ENCODE measurements around the gene ADAMTSL1.

GRCh38 chr9:18786196-18786595, 312.2 kb downstream of the ADAMTSL1 start:
- TF ChIP-seq, protein P1, sequence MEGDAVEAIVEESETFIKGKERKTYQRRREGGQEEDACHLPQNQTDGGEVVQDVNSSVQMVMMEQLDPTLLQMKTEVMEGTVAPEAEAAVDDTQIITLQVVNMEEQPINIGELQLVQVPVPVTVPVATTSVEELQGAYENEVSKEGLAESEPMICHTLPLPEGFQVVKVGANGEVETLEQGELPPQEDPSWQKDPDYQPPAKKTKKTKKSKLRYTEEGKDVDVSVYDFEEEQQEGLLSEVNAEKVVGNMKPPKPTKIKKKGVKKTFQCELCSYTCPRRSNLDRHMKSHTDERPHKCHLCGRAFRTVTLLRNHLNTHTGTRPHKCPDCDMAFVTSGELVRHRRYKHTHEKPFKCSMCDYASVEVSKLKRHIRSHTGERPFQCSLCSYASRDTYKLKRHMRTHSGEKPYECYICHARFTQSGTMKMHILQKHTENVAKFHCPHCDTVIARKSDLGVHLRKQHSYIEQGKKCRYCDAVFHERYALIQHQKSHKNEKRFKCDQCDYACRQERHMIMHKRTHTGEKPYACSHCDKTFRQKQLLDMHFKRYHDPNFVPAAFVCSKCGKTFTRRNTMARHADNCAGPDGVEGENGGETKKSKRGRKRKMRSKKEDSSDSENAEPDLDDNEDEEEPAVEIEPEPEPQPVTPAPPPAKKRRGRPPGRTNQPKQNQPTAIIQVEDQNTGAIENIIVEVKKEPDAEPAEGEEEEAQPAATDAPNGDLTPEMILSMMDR (conservative IDR thresholded peaks at IDR 0.05; ENCODE audit: low read length): no peak
- no peak for TF ChIP-seq EZH2phosphoT487 (IDR thresholded peaks at IDR 0.05; ENCODE audit: borderline replicate concordance)
